ENCODE data around the gene ZXDC. TPM values are rescaled to one million over a fixed set of nuclear protein-coding genes. Genes with fewer than 3 reads are reported as not detected.

The ZXDC gene
- polyA plus RNA-seq, 3 donors, result 9.8 to 14.1 (median 13.5) TPM

DNA sequence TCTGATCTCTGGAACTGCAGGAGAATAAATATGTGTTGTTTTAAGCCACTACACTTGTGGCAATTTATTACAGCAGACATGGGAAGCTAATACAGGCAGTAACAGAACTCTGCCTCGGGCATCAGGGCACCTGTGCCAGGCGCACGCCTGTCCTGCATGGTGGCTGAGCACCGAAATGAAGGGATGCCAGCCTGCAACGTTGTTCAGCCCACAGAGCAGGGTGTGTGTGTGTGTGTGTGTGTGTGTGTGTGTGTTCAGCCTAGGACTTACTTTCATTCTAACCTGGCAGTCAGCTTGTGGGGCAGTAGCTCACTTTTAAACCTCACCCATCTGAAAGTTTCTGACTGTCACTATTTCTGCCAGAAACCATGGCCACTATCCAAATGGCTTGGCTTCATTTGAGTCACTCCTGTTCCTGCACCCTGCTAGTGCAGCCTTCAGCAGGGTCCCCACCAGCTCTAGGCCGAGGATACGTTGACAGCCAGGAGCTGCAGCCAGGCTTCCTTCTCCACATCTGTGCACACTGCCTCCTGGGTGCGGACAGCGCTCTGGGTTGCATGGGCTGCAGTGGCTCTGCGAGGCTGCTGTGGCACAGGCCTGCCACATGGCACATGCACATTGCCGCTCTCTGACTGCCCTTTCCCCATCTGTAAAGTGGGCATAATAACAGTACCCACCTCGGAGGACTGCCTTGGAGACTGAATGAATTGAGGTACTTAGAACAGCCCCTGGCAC is 37.4 kb upstream of the ZXDC start:
- no peak overlapping the region for H3K27ac ChIP-seq (ENCODE audit: low read depth, low read length)
- WGBS, 3 donors, result 74 to 87% (median 85%) methylated on average over 12 of the region's 12 CpGs

DNA sequence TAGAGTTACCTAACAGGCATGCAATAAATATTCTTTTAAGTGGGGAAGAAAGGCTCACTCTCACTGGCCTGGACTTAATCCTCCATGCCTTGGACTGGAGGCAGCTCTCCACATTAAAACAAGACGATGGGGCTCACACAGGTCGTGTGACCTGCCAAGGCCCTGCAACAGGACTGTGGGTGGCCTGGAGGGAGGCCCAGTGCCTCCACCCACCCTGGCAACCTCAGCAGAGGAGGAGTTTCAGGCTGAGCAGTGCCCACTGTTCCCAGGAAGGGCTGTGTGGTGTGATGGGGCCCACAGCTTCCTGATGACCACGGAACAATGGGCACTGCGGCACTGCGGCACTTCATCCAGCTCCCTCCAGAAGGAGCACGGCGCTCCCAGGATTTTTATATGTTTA is 36.3 kb upstream of the ZXDC start:
- no peak overlapping the region for H3K27ac ChIP-seq (ENCODE audit: low read depth, low read length)
- WGBS, 3 donors, result 67 to 76% (median 75%) methylated on average over 7 of the region's 7 CpGs

DNA sequence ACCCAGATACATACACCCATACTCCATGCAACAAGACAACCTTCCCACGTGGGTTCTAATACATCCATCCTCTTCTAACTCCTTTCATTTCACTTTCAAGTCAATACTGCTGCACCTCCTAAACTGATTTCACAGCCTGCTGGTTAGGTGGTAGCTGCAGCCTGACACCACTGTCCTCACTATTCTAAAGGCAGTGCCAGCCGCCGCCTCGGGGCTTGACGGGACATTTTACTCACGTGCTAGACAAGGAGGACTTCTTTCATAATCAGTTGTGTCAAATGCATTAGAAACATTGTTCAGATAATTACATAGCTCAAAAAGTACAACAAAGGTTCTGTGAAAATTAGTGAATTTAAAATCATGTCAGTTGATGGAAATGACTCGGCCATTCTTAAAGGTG is 35.6 kb upstream of the ZXDC start:
- 63 to 77% (median 70%) methylated on average over 7 of the region's 7 CpGs for WGBS, 3 donors

DNA sequence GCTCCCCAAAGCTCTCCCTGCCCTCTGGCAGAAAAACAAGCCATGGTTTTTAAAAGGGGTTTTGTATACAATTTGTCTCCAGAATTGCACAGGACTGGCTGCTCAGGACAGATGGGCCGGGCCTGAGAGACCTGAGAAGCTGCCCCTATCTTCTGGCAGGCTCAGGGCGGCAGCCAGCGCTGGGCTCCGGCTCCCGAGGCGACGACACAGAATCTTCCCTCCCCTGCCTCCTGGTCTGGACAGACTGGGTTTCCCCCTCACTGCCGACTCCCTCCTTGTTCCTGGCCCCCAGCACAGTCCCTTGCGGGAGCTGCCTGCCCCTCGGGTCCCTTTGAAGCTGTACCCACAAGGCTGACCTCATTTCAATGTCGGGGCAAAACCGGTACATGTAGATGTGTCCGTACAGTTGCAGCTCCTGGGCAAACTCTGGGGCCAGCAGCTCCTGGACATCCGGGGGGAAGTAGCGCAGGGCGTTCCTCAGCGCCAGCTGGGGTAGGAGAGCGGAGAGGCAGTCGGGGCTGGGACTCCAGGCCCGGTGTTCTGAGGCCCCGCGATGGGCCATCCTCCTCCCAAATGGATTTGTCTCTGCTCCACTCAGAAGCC is 34.7 kb upstream of the ZXDC start:
- no peak overlapping the region for H3K27ac ChIP-seq (ENCODE audit: low read depth, low read length)
- WGBS, 3 donors, result 75 to 81% (median 78%) methylated on average over 22 of the region's 22 CpGs

More for the DNA sequence above, 35.6 kb upstream of the ZXDC start:
- no peak overlapping the region for H3K27ac ChIP-seq (ENCODE audit: low read depth, low read length)

DNA sequence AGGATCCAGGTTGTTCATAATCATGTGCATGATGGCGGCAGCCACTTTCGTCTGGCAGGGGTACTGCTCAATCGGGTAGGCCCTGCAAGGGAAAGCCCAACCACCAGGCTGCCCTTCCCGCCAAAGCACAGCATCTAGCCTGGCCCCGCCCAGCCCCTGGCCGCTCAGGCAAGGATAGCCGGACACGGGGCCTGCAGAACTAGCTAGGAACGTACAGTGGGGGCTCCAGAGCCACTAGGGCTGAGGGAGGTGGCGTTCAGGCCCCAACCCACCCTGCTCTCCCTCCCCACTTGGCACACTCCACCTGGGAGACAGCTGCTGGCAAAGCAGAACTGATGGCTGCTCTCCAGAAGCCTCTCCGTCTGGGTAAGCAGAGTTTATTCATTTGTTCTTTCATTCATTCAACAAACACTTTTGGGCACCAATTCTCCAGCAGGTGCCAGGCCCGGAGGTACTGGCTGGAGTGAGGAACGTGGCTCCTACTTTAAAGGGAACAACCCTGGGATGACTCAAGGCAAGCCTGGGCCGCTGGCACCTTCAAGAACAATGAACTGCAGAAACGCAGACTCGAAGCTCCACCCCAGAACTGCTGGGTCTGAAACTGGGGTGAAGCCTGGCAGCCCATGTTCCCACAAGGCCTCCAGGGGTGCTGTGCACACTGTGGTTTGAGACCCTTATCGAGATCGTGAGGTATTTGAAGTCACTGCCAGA is 34.1 kb upstream of the ZXDC start:
- no peak overlapping the region for H3K27ac ChIP-seq (ENCODE audit: low read depth, low read length)
- WGBS, 3 donors, result 71 to 77% (median 75%) methylated on average over 17 to 18 of the region's 18 CpGs

DNA sequence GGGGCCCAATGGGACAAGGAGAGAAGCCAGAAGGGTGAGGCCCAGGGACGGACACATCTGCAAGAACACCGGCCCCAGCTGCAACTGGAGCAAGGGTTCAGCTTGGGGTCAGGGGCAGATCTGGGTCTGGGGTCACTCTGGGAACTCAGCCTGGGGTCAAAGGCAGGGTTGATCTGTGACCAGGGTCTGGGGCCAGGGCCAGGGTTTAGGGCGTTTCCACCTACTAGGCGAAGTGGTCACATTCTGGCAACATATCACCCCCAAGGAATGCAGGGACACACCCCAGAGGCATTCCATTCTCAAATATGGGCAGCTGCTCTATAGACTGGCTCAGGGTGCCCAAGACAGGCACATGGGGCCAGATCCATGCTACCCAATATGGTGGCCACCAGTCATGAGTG is 32.9 kb upstream of the ZXDC start:
- no peak overlapping the region for H3K27ac ChIP-seq (ENCODE audit: low read depth, low read length)
- 87 to 94% (median 92%) methylated on average over 4 of the region's 4 CpGs for WGBS, 3 donors

DNA sequence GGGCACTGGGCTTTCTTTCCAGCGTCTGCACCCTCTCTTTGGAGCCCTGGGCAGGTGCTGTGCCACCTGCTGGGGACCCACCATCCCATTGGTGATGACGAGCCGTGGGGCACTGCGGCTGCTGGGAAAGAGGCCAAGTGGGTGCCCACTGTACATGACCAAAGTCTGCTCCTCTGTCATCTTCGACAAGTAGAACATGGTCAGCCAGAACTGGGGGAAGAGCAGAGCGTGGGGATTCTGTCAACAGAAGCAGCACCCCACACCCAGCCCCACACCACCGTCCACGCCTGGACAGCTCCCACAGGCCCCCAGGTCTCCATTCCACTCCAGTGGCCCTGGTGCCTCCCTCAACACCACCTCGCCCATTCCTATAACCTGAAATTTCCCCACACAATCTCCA is 32.2 kb upstream of the ZXDC start:
- no peak overlapping the region for H3K27ac ChIP-seq (ENCODE audit: low read depth, low read length)
- WGBS, 3 donors, result 80 to 91% (median 88%) methylated on average over 7 to 9 of the region's 9 CpGs

DNA sequence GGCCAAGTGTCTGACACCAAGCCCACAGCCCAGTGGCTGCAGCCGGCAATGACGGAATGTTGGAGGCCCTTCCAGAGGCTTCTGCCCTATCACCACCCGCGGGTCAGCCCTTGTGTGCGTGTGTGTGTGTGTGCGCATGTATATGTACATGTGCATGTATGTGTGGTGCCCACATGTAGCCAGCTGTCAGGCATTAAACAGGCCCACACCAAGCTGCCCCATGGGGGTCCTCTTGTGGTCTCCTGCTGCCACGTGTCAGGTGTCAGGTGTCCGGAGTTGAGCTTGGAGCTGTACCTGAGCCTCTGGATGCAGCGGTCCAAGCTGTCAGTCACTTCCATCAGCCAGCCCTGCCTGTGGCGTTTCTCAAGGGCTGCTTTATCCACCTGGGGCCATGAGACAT is 28.0 kb upstream of the ZXDC start:
- 79 to 89% (median 86%) methylated on average over 10 of the region's 10 CpGs for WGBS, 3 donors
- no peak overlapping the region for H3K27ac ChIP-seq (ENCODE audit: low read depth, low read length)

DNA sequence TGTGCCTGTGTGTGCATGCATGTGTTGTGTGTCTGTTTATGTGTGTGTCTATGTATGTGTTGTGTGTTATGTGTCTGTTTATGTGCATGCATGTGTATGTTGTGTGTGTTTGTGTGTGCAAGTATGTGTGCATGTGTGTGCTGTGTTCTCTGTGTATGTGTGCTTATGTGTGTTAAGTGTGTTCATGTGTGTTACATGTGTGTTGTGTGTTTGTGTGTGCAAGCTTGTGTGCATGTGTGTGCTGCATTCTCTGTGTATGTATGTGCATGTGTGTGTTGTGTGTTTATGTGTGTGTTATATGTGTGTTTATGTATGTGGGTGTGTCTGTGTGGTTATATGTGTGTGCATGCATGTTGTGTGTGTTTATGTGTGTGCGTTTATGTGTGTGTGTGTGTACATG is 27.0 kb upstream of the ZXDC start:
- 81 to 100% (median 86%) methylated on average over 1 of the region's 1 CpG for WGBS, 3 donors
- H3K27ac ChIP-seq (ENCODE audit: low read depth, low read length), result no peak overlapping the region

DNA sequence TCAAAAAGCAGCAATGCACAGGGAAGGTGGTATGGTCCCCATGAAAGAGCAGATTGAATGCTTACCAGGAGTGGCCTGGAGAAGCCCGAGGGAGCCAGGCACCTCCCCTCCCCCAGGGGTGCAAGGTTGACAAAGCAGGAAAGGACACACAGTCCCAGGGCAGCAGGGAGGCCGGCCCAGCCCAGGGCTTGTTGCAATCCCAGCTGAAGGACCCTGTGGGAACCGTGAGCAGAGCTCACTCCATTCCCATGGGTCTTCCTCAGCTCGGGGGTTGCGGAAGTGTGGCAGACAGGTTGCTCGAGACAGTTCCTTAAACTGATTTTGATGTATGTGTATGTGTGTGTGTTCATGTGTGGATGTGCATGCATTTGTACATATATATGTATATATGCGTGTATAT is 26.0 kb upstream of the ZXDC start:
- no peak overlapping the region for H3K27ac ChIP-seq (ENCODE audit: low read depth, low read length)
- 48 to 58% (median 57%) methylated on average over 7 of the region's 7 CpGs for WGBS, 3 donors

DNA sequence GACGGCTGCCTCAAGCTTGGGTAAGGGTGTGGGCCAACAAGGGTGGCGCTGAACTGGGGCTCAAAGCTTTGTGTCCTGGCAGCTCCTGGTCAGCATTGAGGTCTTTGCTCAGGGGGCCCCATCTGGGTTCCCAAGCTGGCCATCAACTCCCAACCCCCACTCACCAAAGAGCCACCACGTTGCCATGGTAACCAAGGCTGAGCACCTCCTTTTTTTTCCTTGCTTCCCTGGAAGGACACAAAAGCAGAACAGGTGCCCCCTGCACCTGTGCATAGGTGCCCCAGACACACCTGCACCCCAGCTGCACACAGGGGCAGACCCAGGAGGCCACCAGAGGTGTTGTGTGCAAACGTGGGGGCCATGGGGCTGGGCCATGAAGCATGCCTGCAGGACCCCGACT is 25.4 kb upstream of the ZXDC start:
- no peak overlapping the region for H3K27ac ChIP-seq (ENCODE audit: low read depth, low read length)
- 66 to 80% (median 79%) methylated on average over 5 of the region's 5 CpGs for WGBS, 3 donors

DNA sequence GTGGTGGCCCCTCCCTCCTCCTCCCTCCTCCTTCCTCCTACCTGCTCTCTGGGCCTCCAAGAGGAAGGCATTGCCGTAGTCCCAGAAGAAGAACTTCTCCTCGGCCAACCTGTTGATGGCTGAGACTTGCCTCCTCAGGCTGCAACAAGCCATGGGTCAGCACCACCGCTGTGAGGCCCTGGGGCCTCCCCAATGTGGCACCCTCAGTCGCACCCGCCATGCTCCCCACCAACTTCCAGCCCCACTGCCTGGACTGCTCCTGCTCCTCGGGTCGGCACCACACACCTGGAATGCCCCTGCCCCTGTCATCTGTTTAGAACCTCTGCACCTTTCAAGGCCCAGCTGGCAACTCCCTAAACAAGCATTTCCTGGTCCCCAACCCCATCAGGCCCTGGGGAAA is 24.3 kb upstream of the ZXDC start:
- no peak overlapping the region for H3K27ac ChIP-seq (ENCODE audit: low read depth, low read length)
- 86 to 89% (median 87%) methylated on average over 6 to 7 of the region's 7 CpGs for WGBS, 3 donors

DNA sequence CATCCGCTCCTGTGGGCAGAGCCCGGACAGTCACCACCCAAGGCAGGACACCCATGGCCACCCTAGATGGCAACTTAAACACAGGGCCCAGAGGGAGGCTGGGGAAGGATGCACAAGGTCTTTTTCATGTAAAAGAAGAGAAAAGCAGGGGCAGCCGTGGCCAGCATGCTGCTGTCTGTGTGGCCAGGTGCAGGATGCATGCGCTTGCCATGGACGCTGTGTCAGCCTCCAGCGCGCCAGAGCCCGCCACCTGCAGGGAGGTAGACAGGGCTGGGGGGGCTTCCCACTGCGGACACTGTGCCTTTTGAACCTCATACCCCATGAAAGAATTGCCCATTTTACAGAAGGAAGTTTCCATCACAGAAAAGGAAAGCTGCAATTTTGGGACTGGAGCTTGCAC is 23.7 kb upstream of the ZXDC start:
- H3K27ac ChIP-seq (ENCODE audit: low read depth, low read length), result no peak overlapping the region
- WGBS, 3 donors, result 92 to 98% (median 93%) methylated on average over 9 of the region's 9 CpGs

DNA sequence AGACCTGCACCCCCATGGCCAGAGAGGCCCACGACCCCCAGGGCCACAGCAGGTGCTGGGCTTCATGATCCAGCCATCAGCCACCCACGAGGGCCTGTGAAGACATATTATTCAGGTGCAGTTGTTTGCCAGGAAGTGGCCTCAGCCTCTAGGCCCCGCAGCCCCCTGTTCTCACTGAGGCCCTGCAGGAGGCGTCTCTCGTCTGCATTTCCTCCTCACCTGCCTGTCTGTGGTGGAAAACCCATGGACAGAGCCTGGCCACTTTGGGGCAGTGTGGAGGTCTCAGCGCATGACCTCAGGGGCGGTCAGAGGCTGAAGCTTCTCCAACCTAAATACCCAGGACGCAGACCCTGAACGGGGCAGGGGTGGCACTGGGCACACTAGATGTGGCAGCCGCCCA is 23.2 kb upstream of the ZXDC start:
- no peak overlapping the region for H3K27ac ChIP-seq (ENCODE audit: low read depth, low read length)
- WGBS, 3 donors, result 66 to 74% (median 70%) methylated on average over 10 of the region's 10 CpGs

DNA sequence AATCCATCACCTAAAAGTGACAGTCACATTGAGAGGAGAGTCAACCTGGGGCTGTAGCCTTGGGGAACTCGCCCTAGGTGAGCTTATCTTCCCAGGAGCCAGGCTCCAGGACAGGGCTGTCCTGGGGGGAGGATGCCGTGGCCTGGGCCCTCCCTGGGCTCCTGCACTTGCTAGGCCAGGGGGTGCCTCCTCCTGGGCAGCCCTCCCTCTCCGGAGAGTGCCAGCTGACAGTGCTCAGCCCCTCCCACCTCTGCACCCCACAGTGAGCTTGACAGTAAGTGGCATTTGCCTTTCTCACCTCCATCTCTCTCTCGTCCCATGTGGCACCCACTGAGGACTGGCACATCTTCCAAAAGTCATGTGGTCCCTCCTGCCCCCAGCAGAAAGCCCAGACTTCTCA is 22.8 kb upstream of the ZXDC start:
- no peak overlapping the region for H3K27ac ChIP-seq (ENCODE audit: low read depth, low read length)
- WGBS, 3 donors, result 81 to 87% (median 84%) methylated on average over 4 of the region's 4 CpGs

DNA sequence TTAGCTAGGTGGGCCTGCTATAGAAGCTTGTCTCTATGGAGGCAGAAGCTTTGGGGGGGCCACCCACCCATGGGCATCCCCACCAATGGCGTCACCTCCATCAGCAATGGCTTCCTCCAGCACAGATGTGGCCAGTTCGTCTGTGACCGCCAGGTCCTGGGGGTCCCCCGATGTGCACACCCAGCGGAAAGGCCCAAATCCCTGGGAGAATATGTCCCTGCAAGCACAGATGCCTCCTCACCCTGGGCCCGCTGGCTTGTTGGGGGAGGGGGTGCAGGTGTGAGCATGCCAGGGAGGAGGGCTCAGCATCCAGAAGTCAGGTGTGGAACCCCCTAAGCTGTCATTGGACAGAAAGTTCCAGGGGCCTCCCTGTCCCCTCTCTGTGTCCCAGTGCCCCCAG is 22.3 kb upstream of the ZXDC start:
- no peak overlapping the region for H3K27ac ChIP-seq (ENCODE audit: low read depth, low read length)
- WGBS, 3 donors, result 92 to 97% (median 93%) methylated on average over 6 of the region's 6 CpGs

DNA sequence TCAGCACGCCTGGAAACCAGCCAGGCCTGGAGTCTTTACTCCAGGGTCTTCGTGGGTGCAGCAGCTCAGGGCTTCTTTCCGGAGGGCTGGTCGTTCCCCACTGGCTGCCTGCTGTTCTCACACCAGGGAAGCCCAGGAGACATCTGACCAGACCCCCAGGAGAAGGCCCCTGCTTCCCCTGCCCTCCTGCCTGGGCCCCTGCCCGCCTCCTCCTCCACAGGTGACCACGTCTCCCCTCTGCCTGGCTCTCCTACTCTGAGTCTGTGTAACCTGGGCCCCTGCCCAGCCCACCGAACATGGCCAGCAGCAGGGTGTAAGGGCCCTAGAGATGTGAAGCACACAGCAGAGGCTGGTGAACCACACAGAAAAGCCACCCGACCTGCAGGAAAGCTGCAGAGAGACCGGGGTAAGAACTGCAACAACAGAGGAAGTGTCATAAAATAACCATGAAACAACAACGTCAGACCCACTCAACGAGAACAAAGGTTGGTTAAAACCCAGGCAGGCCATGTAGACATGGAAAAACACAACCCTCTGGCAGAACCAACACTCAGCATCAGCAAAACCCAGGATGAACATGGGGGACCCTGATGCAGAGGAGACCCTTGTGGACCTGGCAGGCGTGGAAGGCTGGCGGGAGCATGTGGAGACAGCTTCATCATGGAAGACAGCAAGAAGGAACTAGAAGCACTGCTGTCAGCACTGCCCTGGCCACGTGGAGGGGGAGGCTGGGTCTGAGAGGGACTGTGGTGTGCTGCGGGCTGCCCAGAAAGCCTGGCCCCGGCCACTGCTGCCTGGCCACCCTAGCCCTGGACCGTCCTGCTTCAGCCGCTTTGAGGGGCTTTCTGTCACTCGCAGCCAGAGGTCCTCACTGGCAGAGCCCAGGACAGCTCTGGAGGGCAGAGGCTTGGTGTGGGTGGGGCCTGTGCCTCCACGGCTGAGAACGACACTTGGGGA is 21.5 kb upstream of the ZXDC start:
- WGBS, 3 donors, result 71 to 81% (median 75%) methylated on average over 21 of the region's 21 CpGs
- H3K27ac ChIP-seq (ENCODE audit: low read depth, low read length), result no peak overlapping the region

DNA sequence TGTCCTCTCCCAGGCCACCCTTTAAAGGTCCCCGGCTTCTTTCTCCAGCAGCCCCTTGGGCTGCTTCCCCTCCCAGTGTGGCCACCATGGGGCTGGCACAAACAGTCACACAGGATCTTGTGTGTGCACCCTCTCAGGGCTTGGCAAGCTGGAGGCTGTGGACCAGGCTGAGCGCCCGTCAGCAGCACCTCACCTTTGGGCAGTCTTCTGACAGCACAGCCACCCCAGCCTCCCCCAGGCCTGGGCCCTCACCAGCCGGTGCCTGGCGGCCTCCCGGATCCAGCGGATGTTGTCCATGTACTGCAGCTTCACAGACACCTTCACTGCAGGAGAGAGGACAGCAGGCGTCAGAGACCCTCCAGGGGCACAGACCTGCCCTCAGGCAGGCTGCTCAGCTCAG is 20.1 kb upstream of the ZXDC start:
- WGBS, 3 donors, result 93 to 96% (median 94%) methylated on average over 8 of the region's 8 CpGs
- H3K27ac ChIP-seq (ENCODE audit: low read depth, low read length), result no peak overlapping the region

DNA sequence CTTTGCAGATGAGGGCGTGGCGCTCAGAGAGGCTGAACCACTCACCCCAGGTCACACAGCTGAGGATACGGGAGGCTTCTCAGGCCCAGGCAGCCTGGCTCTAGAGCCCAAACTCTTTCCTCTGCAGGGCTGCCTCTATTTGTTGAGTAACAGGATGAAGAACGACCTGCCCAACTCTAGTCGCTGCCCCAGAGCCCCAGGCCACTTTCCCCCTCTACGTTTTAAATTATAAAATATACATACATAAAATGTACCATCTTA is 19.2 kb upstream of the ZXDC start:
- H3K27ac ChIP-seq (ENCODE audit: low read depth, low read length), result no peak overlapping the region

More for the DNA sequence above, 19.2 kb upstream of the ZXDC start:
- WGBS, 3 donors, result 77 to 87% (median 83%) methylated on average over 6 of the region's 6 CpGs

Data from adipose tissue (tissue), 3 donors.